HEK293T (cell line): ENCODE data around the gene FNDC5.

Experiments
- CTCF ChIA-PET: fragments of 350-600 bp; formaldehyde crosslinking; extraction: SDS; loops from one replicate; lab custom pipeline; 2021; ENCODE audit warnings: antibody characterized with exemption, inconsistent platforms; lab: Yijun Ruan, JAX
- POLR2A ChIA-PET: fragments of 350-600 bp; formaldehyde crosslinking; extraction: SDS; loops from one replicate; lab custom pipeline; 2020; ENCODE audit warnings: antibody characterized with exemption, inconsistent platforms; lab: Yijun Ruan, JAX
- DNase-seq: peaks from one replicate; pipeline ENCODE4 v3.0.0; 2012; ENCODE audit warnings: mixed read lengths; ENCODE audit errors: extremely low spot score
- ARNT ChIP-seq: fragments of 450-650 bp; IDR thresholded peaks from 2 replicates; pipeline ENCODE4 v1.6.1; 2017; ENCODE audit warnings: mild to moderate bottlenecking
- BHLHE40 ChIP-seq: fragments of 450-650 bp; IDR thresholded peaks from 2 replicates; pipeline ENCODE4 v1.6.1; 2016; ENCODE audit warnings: mild to moderate bottlenecking, moderate library complexity, borderline replicate concordance
- CTBP1 ChIP-seq: fragments of 450-650 bp; IDR thresholded peaks from 2 replicates; pipeline ENCODE4 v1.6.1; 2016; ENCODE audit warnings: borderline replicate concordance
- ELF4 ChIP-seq: fragments of 450-650 bp; IDR thresholded peaks from 2 replicates; pipeline ENCODE4 v1.6.1; 2017; ENCODE audit warnings: antibody characterized with exemption
- FOXA1 ChIP-seq: fragments of 450-650 bp; IDR thresholded peaks from 2 replicates; pipeline ENCODE4 v1.6.1; 2016; ENCODE audit warnings: mild to moderate bottlenecking
- FOXK2 ChIP-seq: fragments of 450-650 bp; IDR thresholded peaks from 2 replicates; pipeline ENCODE4 v1.6.1; 2016; ENCODE audit warnings: mild to moderate bottlenecking
- FOXM1 ChIP-seq: fragments of 450-650 bp; IDR thresholded peaks from 2 replicates; pipeline ENCODE4 v1.6.1; 2017; ENCODE audit warnings: mild to moderate bottlenecking, borderline replicate concordance
- HDGF ChIP-seq: fragments of 450-650 bp; IDR thresholded peaks from 2 replicates; pipeline ENCODE4 v1.6.1; 2017; ENCODE audit warnings: antibody characterized with exemption, borderline replicate concordance
- L3MBTL2 ChIP-seq: fragments of 450-650 bp; conservative IDR thresholded peaks from 2 replicates; pipeline ENCODE4 v1.6.1; 2016; ENCODE audit warnings: mild to moderate bottlenecking
- LEF1 ChIP-seq: fragments of 450-650 bp; IDR thresholded peaks from 2 replicates; pipeline ENCODE4 v1.6.1; 2017; ENCODE audit warnings: mild to moderate bottlenecking, borderline replicate concordance
- NFRKB ChIP-seq: fragments of 450-650 bp; IDR thresholded peaks from 2 replicates; pipeline ENCODE4 v1.6.1; 2016; ENCODE audit warnings: mild to moderate bottlenecking, moderate library complexity
- PKNOX1 ChIP-seq: fragments of 450-650 bp; IDR thresholded peaks from 2 replicates; pipeline ENCODE4 v1.6.1; 2016
- SP1 ChIP-seq: fragments of 450-650 bp; IDR thresholded peaks from 2 replicates; pipeline ENCODE4 v1.6.1; 2017
- SUZ12 ChIP-seq: fragments of 450-650 bp; IDR thresholded peaks from 2 replicates; pipeline ENCODE4 v1.6.1; 2016; ENCODE audit warnings: mild to moderate bottlenecking
- TARDBP ChIP-seq: fragments of 450-650 bp; IDR thresholded peaks from 2 replicates; pipeline ENCODE4 v1.6.1; 2016
- ZNF384 ChIP-seq: fragments of 450-650 bp; IDR thresholded peaks from 2 replicates; pipeline ENCODE4 v1.6.1; 2016

Gene FNDC5

GRCh38 chr1:32848354-32849063, 22.2 kb downstream of the FNDC5 start:
- no peak for DNase-seq
- ChIA-PET CTCF (interaction anchor here (0.7 kb wide), 1 partner anchor 9 kb away, joined by 3 read pairs; no protein-coding TSS in a partner anchor), POLR2A (interaction anchor here (0.7 kb wide), 1 partner anchor 114 kb away, joined by 3 read pairs; no protein-coding TSS in a partner anchor)
- TF ChIP-seq HDGF, result no peak
- no peak for TF ChIP-seq L3MBTL2
- no peak for TF ChIP-seq ZNF384
- no peak for TF ChIP-seq SP1
- TF ChIP-seq PKNOX1, result no peak
- no peak for TF ChIP-seq FOXK2
- no peak for TF ChIP-seq FOXM1
- no peak for TF ChIP-seq SUZ12

GRCh38 chr1:32831878-32832277, 38.8 kb downstream of the FNDC5 start:
- CTCF ChIA-PET, result interaction anchor here (0.6 kb wide), 1 partner anchor 416 kb away, joined by 3 read pairs; no protein-coding TSS in a partner anchor
- POLR2A ChIA-PET, result no interaction called here
- DNase-seq, result no peak
- TF ChIP-seq CTBP1 (no peak), FOXM1 (no peak), SP1 (no peak), TARDBP (no peak), L3MBTL2 (no peak), ZNF384 (no peak), SUZ12 (no peak), BHLHE40 (no peak), ELF4 (no peak), ARNT (no peak), LEF1 (no peak), HDGF (no peak), NFRKB (no peak), FOXA1 (no peak), PKNOX1 (no peak), FOXK2 (no peak)

GRCh38 chr1:32830092-32830852, 40.4 kb downstream of the FNDC5 start:
- ChIA-PET CTCF (interaction anchor here (0.7 kb wide), 1 partner anchor 308 kb away, joined by 3 read pairs; no protein-coding TSS in a partner anchor), POLR2A (no interaction called here)
- no peak for DNase-seq
- no peak for TF ChIP-seq SP1
- no peak for TF ChIP-seq BHLHE40
- TF ChIP-seq SUZ12, result no peak
- TF ChIP-seq FOXA1, result no peak
- no peak for TF ChIP-seq NFRKB
- TF ChIP-seq ZNF384, result no peak
- no peak for TF ChIP-seq LEF1
- TF ChIP-seq CTBP1, result no peak
- no peak for TF ChIP-seq L3MBTL2
- TF ChIP-seq TARDBP, result no peak
- no peak for TF ChIP-seq ARNT
- TF ChIP-seq PKNOX1, result no peak
- TF ChIP-seq FOXK2, result no peak
- no peak for TF ChIP-seq HDGF
- no peak for TF ChIP-seq FOXM1

GRCh38 chr1:32828341-32828740, 42.4 kb downstream of the FNDC5 start:
- no peak for TF ChIP-seq ARNT
- no peak for TF ChIP-seq ZNF384
- no peak for TF ChIP-seq FOXM1
- no peak for TF ChIP-seq FOXA1
- TF ChIP-seq SP1, result no peak
- TF ChIP-seq NFRKB, result no peak
- TF ChIP-seq TARDBP, result no peak
- no peak for TF ChIP-seq FOXK2
- no peak for TF ChIP-seq SUZ12
- no peak for TF ChIP-seq BHLHE40
- no peak for TF ChIP-seq ELF4
- no peak for TF ChIP-seq L3MBTL2
- no peak for TF ChIP-seq LEF1
- no peak for TF ChIP-seq PKNOX1
- TF ChIP-seq HDGF, result no peak
- TF ChIP-seq CTBP1, result no peak
- POLR2A ChIA-PET, result no interaction called here
- CTCF ChIA-PET, result interaction anchor here (0.7 to 1.5 kb wide), 2 partner anchors 47 to 48 kb away, joined by 3 to 4 read pairs; no protein-coding TSS in a partner anchor
- peak; percentile 38 for DNase-seq

- CTCF ChIA-PET, result no interaction called here
- POLR2A ChIA-PET, result no interaction called here
- TF ChIP-seq HDGF, result no peak
- no peak for TF ChIP-seq NFRKB
- no peak for TF ChIP-seq BHLHE40
- no peak for TF ChIP-seq SP1
- TF ChIP-seq SUZ12, result no peak
- no peak for TF ChIP-seq FOXK2
- no peak for TF ChIP-seq FOXM1
- no peak for TF ChIP-seq ARNT
- no peak for TF ChIP-seq L3MBTL2
- TF ChIP-seq LEF1, result no peak
- TF ChIP-seq ZNF384, result no peak
- TF ChIP-seq ELF4, result no peak
- no peak for TF ChIP-seq CTBP1
- DNase-seq, result no peak
These were observed 45.5 kb downstream of the FNDC5 start for GRCh38 chr1:32825181-32825580.
